GM12892 (cell line): ENCODE results near the gene SYTL5.

Experiments used
- POLR2A ChIP-seq: IDR thresholded peaks from 2 replicates; pipeline ENCODE4 v1.6.1; 2011; ENCODE audit warnings: low read depth, low read length, control low read depth
- POLR2AphosphoS5 ChIP-seq: IDR thresholded peaks from 2 replicates; pipeline ENCODE4 v1.6.1; 2011; ENCODE audit warnings: low read depth, low read length, control low read depth

GRCh38 chrX:37997096-37997495 is 9.3 kb upstream of the SYTL5 start:
- TF ChIP-seq POLR2A (no peak), POLR2AphosphoS5 (no peak)
